Osteocyte (in vitro differentiated cells): ENCODE data around the gene CMTM6. TPM values are rescaled to one million over a fixed set of nuclear protein-coding genes. Genes with fewer than 3 reads are reported as not detected.

Experiments used
- DNase-seq: peaks from one replicate; pipeline ENCODE4 v3.0.0; 2021; ENCODE audit warnings: mixed read lengths; ENCODE audit not compliant: unreplicated experiment; ENCODE audit errors: extremely low spot score
- H3K27ac Mint-ChIP-seq: one replicate; pipeline ENCODE4 v1.8.0; 2021; ENCODE audit warnings: mild to moderate bottlenecking, mixed read lengths; ENCODE audit not compliant: unreplicated experiment
- H3K27me3 Mint-ChIP-seq: one replicate; pipeline ENCODE4 v1.8.0; 2021; ENCODE audit warnings: mixed read lengths; ENCODE audit not compliant: unreplicated experiment
- H3K36me3 Mint-ChIP-seq: one replicate; pipeline ENCODE4 v1.8.0; 2021; ENCODE audit warnings: mixed read lengths; ENCODE audit not compliant: unreplicated experiment
- H3K4me1 Mint-ChIP-seq: one replicate; pipeline ENCODE4 v1.8.0; 2021; ENCODE audit warnings: mixed read lengths; ENCODE audit not compliant: unreplicated experiment
- H3K4me3 Mint-ChIP-seq: one replicate; pipeline ENCODE4 v1.8.0; 2021; ENCODE audit warnings: mild to moderate bottlenecking, moderate library complexity, mixed read lengths; ENCODE audit not compliant: unreplicated experiment
- H3K9me3 Mint-ChIP-seq: one replicate; pipeline ENCODE4 v1.8.0; 2021; ENCODE audit warnings: mixed read lengths; ENCODE audit not compliant: unreplicated experiment
- CTCF ChIP-seq: fragments of 200-600 bp; sonication (generic); IDR thresholded peaks from 2 replicates; pipeline ENCODE4 v1.5.0; 2021; ENCODE audit warnings: antibody characterized with exemption, mild to moderate bottlenecking, moderate library complexity
- total RNA-seq: library from RNA; stranded (reverse); gene quantifications from 2 replicates; pipeline ENCODE4 v1.2.1, GENCODE V29; 2021

CMTM6 gene
- total RNA-seq, 1 donor from 2014 or later: 60.4 TPM

- Mint-ChIP-seq H3K27ac (no peak overlapping the region), H3K4me1 (peaks cover 10% of the 10 kb centered on the region), H3K9me3 (no peaks in the 10 kb centered on the region), H3K4me3 (no peak overlapping the region), H3K36me3 (peaks cover 14% of the 10 kb centered on the region), H3K27me3 (no peaks in the 10 kb centered on the region)
- no peak for DNase-seq
- TF ChIP-seq CTCF: no peak
Observed at GRCh38 chr3:32450992-32451659, 51.5 kb downstream of the CMTM6 start.

- H3K27ac Mint-ChIP-seq: no peak overlapping the region
- no peak for DNase-seq
- TF ChIP-seq CTCF: no peak
- no peaks in the 10 kb centered on the region for H3K9me3 Mint-ChIP-seq
- H3K4me3 Mint-ChIP-seq: no peak overlapping the region
- peaks cover 14% of the 10 kb centered on the region for H3K36me3 Mint-ChIP-seq
- H3K4me1 Mint-ChIP-seq: peaks cover 10% of the 10 kb centered on the region
- no peaks in the 10 kb centered on the region for H3K27me3 Mint-ChIP-seq
Observed at GRCh38 chr3:32450426-32450825, 52.2 kb downstream of the CMTM6 start.

GRCh38 chr3:32449691-32450090, 53.0 kb downstream of the CMTM6 start:
- H3K27me3 Mint-ChIP-seq: no peaks in the 10 kb centered on the region
- no peak for TF ChIP-seq CTCF
- DNase-seq: no peak
- H3K4me3 Mint-ChIP-seq: no peak overlapping the region
- H3K27ac Mint-ChIP-seq: no peak overlapping the region
- no peaks in the 10 kb centered on the region for H3K9me3 Mint-ChIP-seq
- peaks cover 10% of the 10 kb centered on the region for H3K4me1 Mint-ChIP-seq
- H3K36me3 Mint-ChIP-seq: peaks cover 15% of the 10 kb centered on the region

- no peak for TF ChIP-seq CTCF
- no peaks in the 10 kb centered on the region for H3K9me3 Mint-ChIP-seq
- DNase-seq: no peak
- H3K36me3 Mint-ChIP-seq: peaks cover 16% of the 10 kb centered on the region
- H3K27me3 Mint-ChIP-seq: no peaks in the 10 kb centered on the region
- no peak overlapping the region for H3K4me3 Mint-ChIP-seq
- no peak overlapping the region for H3K27ac Mint-ChIP-seq
- peaks cover 8% of the 10 kb centered on the region for H3K4me1 Mint-ChIP-seq
Observed at GRCh38 chr3:32448686-32449474, 53.8 kb downstream of the CMTM6 start.

GRCh38 chr3:32447865-32448400, 54.7 kb downstream of the CMTM6 start:
- no peak for TF ChIP-seq CTCF
- Mint-ChIP-seq H3K36me3 (peaks cover 14% of the 10 kb centered on the region), H3K27ac (no peak overlapping the region), H3K27me3 (no peaks in the 10 kb centered on the region), H3K4me3 (no peak overlapping the region), H3K4me1 (peaks cover 5% of the 10 kb centered on the region), H3K9me3 (no peaks in the 10 kb centered on the region)
- no peak for DNase-seq
